Effector memory CD8-positive, alpha-beta T cell (primary cell): ENCODE data around the gene HS3ST2.
"Not testable (repeated sequence)": the region's sequence is repeated elsewhere in the genome, so short reads cannot be mapped to it uniquely, and the experiment has no call there.

Experiments used
- ATAC-seq: fragments of 150-1000 bp; cut with Tn5 transposase; replicated peaks from 2 replicates; pipeline ENCODE4 v1.10.0; 2021; ENCODE audit warnings: mild to moderate bottlenecking, moderate library complexity
- DNase-seq, 3 experiments: peaks; one replicate each; pipeline ENCODE4 v3.0.0; 2021
- H3K27ac Mint-ChIP-seq, 2 donors: one replicate each; pipeline ENCODE4 v1.8.0; 2022; ENCODE audit warnings: mild to moderate bottlenecking in 2 of 2, mixed read lengths in 2 of 2, moderate library complexity in 2 of 2
- H3K27me3 Mint-ChIP-seq, 2 donors: one replicate each; pipeline ENCODE4 v1.8.0; 2022; ENCODE audit warnings: mixed read lengths in 2 of 2
- H3K36me3 Mint-ChIP-seq: one replicate; pipeline ENCODE4 v1.8.0; 2022; ENCODE audit warnings: mild to moderate bottlenecking, moderate library complexity, mixed read lengths; ENCODE audit not compliant: insufficient read depth
- H3K4me1 Mint-ChIP-seq, 2 donors: one replicate each; pipeline ENCODE4 v1.8.0; 2022; ENCODE audit warnings: low read depth in 2 of 2, mixed read lengths in 2 of 2
- H3K4me3 Mint-ChIP-seq, 2 donors: one replicate each; pipeline ENCODE4 v1.8.0; 2022; ENCODE audit warnings: mild to moderate bottlenecking in 2 of 2, mixed read lengths in 2 of 2, moderate library complexity in 2 of 2
- H3K9me3 Mint-ChIP-seq, 2 donors: one replicate each; pipeline ENCODE4 v1.8.0; 2022; ENCODE audit warnings: mixed read lengths in 2 of 2

Gene HS3ST2

DNA sequence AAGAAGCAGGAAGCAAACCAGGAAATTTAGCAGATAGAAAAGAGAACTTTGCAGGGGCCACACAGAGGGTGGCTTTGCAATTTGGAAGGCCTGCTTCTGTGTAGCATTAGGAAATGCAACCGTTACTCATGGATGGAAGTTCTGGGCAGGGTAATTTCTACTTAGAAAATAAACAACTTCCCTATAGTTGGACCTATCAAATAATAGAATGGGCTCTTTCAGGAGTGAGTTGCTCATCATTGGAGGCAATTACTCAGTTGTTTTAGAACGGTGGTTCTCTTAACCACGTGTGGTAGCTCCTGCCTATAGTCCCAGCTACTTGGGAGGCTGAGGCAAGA, 25.8 kb upstream of the HS3ST2 start:
- Mint-ChIP-seq H3K27ac (no peak overlapping the region), H3K9me3 (no peaks in the 10 kb centered on the region), H3K4me1 (peaks cover 2 to 5% of the 10 kb centered on the region in 2 donors), H3K36me3 (no peaks in the 10 kb centered on the region), H3K27me3 (peaks cover 28 to 32% of the 10 kb centered on the region in 2 donors), H3K4me3 (no peak overlapping the region)
- no peak for ATAC-seq
- DNase-seq: no peak

DNA sequence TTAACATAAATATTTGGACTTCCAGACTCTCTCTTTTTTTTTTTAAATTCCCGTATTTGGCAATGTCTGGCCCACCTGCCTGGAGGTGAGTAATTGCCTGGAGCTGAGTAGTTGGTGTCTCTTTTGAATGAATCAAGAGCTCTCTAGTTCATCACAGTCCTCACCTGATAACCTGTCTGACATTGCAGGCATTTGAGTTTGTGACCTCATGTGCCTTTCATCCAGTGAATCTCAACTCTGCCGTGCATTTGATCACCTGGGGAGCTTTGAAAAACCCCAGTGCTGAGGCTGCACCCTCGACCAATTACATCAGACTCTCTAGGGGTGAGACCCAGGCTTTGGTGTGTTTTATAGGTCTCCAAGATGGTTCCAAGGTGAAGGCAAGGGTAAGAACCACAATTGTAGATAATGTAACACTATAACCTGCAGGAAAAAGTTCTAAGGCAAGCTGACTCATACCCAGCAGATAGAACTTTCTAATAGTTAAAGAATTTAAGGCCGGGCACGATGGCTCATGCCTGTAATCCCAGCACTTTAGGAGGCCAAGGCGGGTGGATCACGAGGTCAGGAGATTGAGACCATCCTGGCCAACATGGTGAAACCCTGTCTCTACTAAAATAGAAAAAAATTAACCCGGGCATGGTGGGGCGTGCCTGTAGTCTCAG, 24.5 kb upstream of the HS3ST2 start:
- no peak for DNase-seq
- Mint-ChIP-seq H3K9me3 (no peaks in the 10 kb centered on the region), H3K27ac (no peak overlapping the region), H3K27me3 (peaks cover 28 to 36% of the 10 kb centered on the region in 2 donors), H3K4me3 (no peak overlapping the region), H3K4me1 (peaks cover 2 to 5% of the 10 kb centered on the region in 2 donors), H3K36me3 (no peaks in the 10 kb centered on the region)
- no peak for ATAC-seq

DNA sequence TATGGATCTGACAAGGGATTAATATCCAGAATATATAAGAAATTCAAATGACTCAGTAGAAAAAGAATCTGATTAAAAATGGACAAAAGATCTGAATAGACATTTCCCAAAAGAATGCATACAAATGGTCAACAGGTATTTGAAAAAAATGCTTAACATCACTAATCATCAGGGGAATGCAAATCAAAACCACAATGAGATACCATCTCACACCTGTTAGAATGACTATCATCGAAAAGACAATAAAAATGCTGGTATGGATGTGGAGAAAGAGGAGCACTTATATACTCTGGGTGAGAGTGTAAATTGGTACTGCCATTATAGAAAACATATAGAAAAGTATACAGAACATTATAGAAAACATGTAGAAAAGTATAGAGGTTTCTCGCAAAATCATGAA, 16.4 kb upstream of the HS3ST2 start:
- H3K36me3 Mint-ChIP-seq: no peaks in the 10 kb centered on the region
- H3K27ac Mint-ChIP-seq: no peak overlapping the region
- ATAC-seq (no peak), DNase-seq (no peak)
- H3K9me3 Mint-ChIP-seq: peaks cover 0 to 2% of the 10 kb centered on the region in 2 donors
- no peak overlapping the region for H3K4me3 Mint-ChIP-seq
- H3K4me1 Mint-ChIP-seq: no peaks in the 10 kb centered on the region
- peaks cover 27 to 42% of the 10 kb centered on the region in 2 donors for H3K27me3 Mint-ChIP-seq

DNA sequence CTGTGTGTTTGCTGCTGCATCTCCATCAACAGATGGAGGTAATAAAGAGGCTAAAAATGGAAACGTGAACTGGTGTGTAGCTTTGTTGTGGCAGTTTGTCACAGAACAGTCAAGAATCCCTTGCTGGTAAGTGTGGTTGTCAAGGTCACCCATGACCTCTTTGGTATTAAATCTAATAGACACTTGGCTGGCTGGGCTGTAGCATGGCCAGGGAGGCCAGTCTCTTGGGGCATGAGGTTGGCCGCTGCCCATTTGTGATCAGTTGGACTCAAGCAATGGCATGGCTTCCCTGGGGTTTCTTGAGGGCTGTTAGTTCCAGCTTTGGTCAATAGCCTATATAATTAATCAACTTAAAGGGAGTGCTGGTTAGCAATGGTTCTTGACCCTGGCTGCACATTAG, 14.8 kb upstream of the HS3ST2 start:
- H3K4me1 Mint-ChIP-seq: no peaks in the 10 kb centered on the region
- peaks cover 0 to 2% of the 10 kb centered on the region in 2 donors for H3K9me3 Mint-ChIP-seq
- no peak for DNase-seq
- H3K27me3 Mint-ChIP-seq: peaks cover 42 to 43% of the 10 kb centered on the region in 2 donors
- H3K36me3 Mint-ChIP-seq: no peaks in the 10 kb centered on the region
- ATAC-seq: no peak
- no peak overlapping the region for H3K27ac Mint-ChIP-seq
- no peak overlapping the region for H3K4me3 Mint-ChIP-seq

DNA sequence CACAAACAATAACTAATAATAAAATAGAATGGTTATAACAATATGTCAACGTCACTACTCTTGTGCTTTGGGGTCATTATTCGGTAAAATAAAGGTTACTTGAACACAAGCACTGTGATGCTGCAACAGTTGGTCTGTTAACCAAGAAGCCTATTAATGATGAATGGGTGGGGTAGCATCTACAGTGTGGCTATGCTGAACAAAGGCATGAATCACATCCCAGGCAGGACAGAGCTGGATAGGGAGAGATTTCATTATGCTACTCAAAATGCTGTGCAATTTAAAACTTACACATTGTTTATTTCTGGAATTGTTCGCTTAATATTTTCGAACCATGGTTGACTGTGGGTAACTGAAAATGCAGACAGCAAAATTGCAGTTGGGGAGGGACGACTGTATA, 9.1 kb upstream of the HS3ST2 start:
- DNase-seq (no peak), ATAC-seq (no peak)
- H3K4me1 Mint-ChIP-seq: no peaks in the 10 kb centered on the region
- no peak overlapping the region for H3K4me3 Mint-ChIP-seq
- H3K27ac Mint-ChIP-seq: no peak overlapping the region
- H3K27me3 Mint-ChIP-seq: peaks cover 17 to 24% of the 10 kb centered on the region in 2 donors
- no peaks in the 10 kb centered on the region for H3K36me3 Mint-ChIP-seq
- H3K9me3 Mint-ChIP-seq: no peaks in the 10 kb centered on the region

DNA sequence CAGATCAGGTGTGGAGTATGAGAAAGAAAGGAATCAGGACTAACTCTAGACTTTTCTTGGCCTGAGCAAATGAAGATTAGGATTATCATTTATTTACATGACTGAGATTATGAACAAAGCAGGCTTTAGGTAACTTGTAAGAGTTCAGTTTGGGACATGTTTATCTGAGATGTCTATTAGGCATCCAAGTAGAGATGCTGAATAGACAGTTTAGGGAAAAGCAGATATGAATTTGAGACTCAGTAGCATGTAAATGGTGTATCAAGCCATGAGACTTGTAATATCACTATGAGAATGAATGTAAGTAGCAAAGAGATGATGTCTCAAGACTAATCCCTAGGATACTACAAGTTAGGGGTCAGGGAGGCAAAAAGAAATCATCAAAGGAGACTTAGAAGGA, 8.6 kb upstream of the HS3ST2 start:
- H3K27me3 Mint-ChIP-seq: peaks cover 17 to 24% of the 10 kb centered on the region in 2 donors
- H3K9me3 Mint-ChIP-seq: no peaks in the 10 kb centered on the region
- ATAC-seq: no peak

DNA sequence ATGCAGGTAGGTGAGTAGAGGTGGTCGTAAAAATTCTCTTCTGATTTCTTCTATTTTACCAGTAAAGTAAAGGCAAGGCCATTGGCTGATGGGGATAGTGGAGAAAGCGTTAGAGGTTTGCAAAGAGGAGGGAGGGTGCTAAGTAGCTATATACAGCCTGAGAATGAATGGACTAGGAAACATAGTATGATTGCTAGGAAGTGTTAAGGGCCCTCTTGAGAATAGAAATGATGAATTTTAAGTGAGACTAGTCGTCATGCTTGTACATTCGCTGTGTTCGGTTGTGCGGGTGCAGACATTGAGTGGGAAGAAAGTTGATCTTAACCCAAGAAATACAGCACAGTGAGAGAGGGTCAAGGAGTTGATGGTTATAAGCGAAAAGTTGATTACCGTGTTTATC, 7.2 kb upstream of the HS3ST2 start:
- no peak overlapping the region for H3K4me3 Mint-ChIP-seq
- peaks cover 21 to 22% of the 10 kb centered on the region in 2 donors for H3K27me3 Mint-ChIP-seq
- ATAC-seq (no peak), DNase-seq (no peak)
- H3K9me3 Mint-ChIP-seq: no peaks in the 10 kb centered on the region
- H3K4me1 Mint-ChIP-seq: no peaks in the 10 kb centered on the region
- H3K36me3 Mint-ChIP-seq: no peaks in the 10 kb centered on the region
- no peak overlapping the region for H3K27ac Mint-ChIP-seq

More for the DNA sequence above, 8.6 kb upstream of the HS3ST2 start:
- Mint-ChIP-seq H3K27ac (no peak overlapping the region), H3K4me1 (no peaks in the 10 kb centered on the region), H3K4me3 (no peak overlapping the region), H3K36me3 (no peaks in the 10 kb centered on the region)
- no peak for DNase-seq

DNA sequence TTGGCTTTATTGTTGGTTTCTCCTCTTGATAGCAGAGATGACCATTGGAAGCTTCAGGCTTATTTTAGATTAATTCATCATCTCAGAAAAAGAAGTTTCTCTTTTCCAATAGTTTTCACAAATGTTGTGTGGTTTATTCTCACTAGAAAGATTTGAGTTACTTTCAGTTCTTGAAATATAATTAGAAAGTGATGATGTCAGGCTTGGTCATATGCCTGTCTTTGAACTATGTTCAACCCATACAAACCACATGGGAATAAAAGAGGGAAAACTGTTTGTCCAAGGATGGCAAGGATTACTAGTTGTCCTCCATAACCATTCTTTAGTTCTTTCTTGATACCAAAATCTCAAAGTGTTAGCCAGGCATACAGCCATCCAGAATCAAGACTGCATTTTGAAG, 3.7 kb upstream of the HS3ST2 start:
- Mint-ChIP-seq H3K36me3 (no peaks in the 10 kb centered on the region), H3K9me3 (no peaks in the 10 kb centered on the region), H3K27ac (no peak overlapping the region), H3K27me3 (peaks cover 17 to 37% of the 10 kb centered on the region in 2 donors), H3K4me1 (no peaks in the 10 kb centered on the region), H3K4me3 (no peak overlapping the region)
- no peak for ATAC-seq
- DNase-seq: no peak

DNA sequence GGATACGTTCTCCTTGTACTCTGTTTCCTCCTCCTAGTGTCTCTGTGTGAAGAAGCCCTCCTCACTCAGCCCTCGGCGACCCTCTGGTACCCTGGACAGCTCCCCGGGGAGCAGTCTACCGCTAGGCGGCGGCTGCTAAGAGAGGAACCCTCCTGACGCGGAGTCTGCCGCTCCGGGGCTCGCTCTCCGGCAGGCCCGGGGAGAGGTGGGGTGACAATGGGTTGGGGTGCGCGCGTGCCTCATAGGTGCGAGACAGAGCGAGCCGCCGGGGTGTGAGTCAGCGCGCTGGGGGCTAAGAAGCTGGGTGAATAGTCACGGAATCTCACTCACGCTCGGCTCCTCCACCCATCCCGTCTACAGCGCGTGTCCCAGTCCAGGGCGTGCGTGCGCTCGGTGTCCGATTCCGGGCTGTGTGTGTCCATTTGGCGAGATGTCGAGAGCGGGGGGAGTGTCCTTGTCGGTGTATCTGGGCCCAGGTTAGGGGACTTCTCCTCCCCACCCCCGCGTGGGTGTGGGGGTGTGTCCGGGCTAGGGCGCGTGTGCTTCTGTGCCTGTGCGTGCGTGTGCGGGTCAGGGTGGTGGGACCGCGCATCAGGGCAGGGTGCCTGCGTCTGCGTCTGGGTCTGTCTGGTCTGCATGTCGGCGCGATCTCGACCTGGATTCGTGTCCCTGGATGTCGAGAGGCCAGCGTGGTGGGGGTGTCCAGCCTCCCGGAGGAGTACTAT, 577 bp upstream of the HS3ST2 start:
- Mint-ChIP-seq H3K4me3 (no peak overlapping the region), H3K4me1 (no peaks in the 10 kb centered on the region), H3K27me3 (peaks cover 23 to 60% of the 10 kb centered on the region in 2 donors), H3K9me3 (no peaks in the 10 kb centered on the region), H3K27ac (no peak overlapping the region), H3K36me3 (no peaks in the 10 kb centered on the region)
- DNase-seq: no peak
- ATAC-seq: no peak

DNA sequence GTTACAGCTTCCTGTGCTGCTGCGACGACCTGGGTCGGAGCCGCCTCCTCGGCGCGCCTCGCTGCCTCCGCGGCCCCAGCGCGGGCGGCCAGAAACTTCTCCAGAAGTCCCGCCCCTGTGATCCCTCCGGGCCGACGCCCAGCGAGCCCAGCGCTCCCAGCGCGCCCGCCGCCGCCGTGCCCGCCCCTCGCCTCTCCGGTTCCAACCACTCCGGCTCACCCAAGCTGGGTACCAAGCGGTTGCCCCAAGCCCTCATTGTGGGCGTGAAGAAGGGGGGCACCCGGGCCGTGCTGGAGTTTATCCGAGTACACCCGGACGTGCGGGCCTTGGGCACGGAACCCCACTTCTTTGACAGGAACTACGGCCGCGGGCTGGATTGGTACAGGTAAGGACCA, 746 bp downstream of the HS3ST2 start:
- H3K4me1 Mint-ChIP-seq: no peaks in the 10 kb centered on the region
- ATAC-seq (no peak), DNase-seq (no peak)
- no peaks in the 10 kb centered on the region for H3K9me3 Mint-ChIP-seq
- H3K36me3 Mint-ChIP-seq: no peaks in the 10 kb centered on the region
- no peak overlapping the region for H3K27ac Mint-ChIP-seq
- peaks cover 23 to 60% of the 10 kb centered on the region in 2 donors for H3K27me3 Mint-ChIP-seq
- H3K4me3 Mint-ChIP-seq: no peak overlapping the region

DNA sequence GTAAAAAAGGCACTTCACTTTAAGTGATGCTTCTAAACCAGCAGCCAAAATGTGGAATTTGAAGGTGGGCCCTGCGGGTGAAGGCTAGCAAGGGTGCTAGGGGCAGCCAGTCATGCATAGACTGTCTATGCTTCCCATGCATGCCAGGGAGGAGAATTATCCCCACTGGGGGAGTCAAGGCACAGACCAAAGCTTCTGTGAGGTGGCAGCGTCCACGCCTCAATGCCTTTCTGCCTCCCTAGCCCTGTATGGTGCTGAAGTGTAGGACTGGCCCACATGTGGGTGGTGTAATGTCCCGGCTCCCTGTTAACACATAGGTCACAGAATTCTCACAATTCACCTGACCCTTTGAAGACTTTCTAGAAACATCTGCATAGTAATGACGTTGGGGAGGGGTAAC, 1.9 kb downstream of the HS3ST2 start:
- peaks cover 30 to 60% of the 10 kb centered on the region in 2 donors for H3K27me3 Mint-ChIP-seq
- H3K27ac Mint-ChIP-seq: no peak overlapping the region
- H3K9me3 Mint-ChIP-seq: no peaks in the 10 kb centered on the region
- no peak for ATAC-seq
- H3K4me1 Mint-ChIP-seq: no peaks in the 10 kb centered on the region
- DNase-seq: no peak
- no peaks in the 10 kb centered on the region for H3K36me3 Mint-ChIP-seq
- H3K4me3 Mint-ChIP-seq: no peak overlapping the region

DNA sequence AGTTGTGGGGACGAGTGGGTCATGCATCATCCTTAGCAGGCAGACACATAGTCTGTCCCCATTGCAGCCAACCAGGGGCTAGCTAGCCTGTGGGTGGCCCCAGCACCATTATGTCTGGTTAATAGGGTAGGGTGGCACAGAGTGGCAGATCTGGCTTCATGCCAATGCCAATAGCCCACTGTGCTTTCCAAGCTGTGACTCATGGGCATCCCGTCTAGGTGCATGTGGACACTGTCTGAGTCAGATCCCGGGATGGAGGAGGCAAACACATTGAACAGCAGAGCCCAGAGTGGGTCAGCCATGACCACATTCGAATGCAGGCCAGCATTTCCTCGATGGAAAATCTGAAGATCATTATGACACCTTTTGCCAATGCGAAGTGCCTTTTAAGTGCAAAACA, 2.5 kb downstream of the HS3ST2 start:
- peaks cover 30 to 58% of the 10 kb centered on the region in 2 donors for H3K27me3 Mint-ChIP-seq
- no peak for ATAC-seq
- no peaks in the 10 kb centered on the region for H3K9me3 Mint-ChIP-seq
- no peak overlapping the region for H3K27ac Mint-ChIP-seq
- no peak for DNase-seq
- H3K4me3 Mint-ChIP-seq: no peak overlapping the region
- H3K36me3 Mint-ChIP-seq: no peaks in the 10 kb centered on the region
- no peaks in the 10 kb centered on the region for H3K4me1 Mint-ChIP-seq

DNA sequence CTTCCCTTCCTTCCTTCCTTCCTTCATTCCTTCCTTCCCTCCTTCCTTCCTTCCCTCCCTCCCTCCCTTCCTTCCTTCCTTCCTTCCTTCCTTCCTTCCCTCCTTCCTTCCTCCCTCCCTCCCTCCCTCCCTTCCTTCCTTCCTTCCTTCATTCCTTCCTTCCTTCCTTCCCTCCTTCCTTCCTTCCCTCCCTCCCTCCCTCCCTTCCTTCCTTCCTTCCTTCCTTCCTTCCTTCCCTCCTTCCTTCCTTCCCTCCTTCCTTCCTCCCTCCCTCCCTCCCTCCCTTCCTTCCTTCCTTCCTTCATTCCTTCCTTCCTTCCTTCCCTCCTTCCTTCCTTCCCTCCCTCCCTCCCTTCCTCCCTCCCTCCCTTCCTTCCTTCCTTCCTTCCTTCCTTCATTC, 4.8 kb downstream of the HS3ST2 start:
- H3K4me1 Mint-ChIP-seq, DNase-seq, H3K9me3 Mint-ChIP-seq, ATAC-seq, H3K4me3 Mint-ChIP-seq, H3K27ac Mint-ChIP-seq, H3K36me3 Mint-ChIP-seq: not testable (repeated sequence)
- H3K27me3 Mint-ChIP-seq: peaks cover 18 to 35% of the 10 kb centered on the region in 2 donors

DNA sequence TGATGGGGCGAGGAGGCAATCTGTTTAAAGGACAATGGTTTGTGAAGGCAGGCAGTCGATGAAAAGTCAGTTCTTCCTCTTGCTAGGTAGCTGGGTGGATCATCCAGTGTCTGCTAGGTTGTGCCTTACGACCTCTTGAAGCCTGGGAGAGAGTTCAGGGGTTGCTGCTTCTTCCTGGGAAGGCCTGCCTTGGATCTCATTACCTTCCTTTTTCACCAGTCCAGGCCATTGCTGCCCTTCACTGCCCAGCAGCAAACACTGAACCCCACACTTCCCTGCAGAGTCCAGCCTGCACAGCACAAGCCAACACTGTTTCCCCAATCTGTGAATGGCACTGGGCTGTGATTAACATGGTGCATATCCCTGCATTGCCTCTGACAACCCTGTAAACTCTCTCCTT, 24.7 kb downstream of the HS3ST2 start:
- Mint-ChIP-seq H3K27me3 (peaks cover 37 to 44% of the 10 kb centered on the region in 2 donors), H3K4me3 (no peak overlapping the region), H3K27ac (no peak overlapping the region), H3K36me3 (no peaks in the 10 kb centered on the region), H3K4me1 (no peaks in the 10 kb centered on the region), H3K9me3 (no peaks in the 10 kb centered on the region)
- no peak for DNase-seq
- ATAC-seq: no peak
